ENCODE data around the gene CLUH.

CLUH gene

DNA sequence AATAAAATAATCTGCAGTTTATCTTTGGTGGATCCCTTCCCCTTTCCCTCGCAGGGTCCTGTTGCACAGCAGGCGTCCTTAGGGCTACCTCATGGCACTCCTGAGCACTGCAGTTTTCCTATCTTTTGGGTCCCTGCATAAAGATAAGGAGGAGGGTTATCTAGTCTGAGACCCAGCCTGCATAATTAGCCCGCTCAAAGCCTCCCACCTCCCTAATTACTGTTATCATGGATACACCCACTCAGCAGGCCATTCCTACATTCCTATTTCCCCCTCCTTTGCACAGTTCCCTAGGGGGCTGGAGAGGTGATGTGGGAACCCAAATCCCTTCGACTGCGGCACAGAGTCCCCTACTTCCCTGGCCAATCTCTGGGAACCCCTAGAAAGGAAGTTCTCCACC lies 5.1 kb upstream of the CLUH start:
- no peak for DNase-seq

DNA sequence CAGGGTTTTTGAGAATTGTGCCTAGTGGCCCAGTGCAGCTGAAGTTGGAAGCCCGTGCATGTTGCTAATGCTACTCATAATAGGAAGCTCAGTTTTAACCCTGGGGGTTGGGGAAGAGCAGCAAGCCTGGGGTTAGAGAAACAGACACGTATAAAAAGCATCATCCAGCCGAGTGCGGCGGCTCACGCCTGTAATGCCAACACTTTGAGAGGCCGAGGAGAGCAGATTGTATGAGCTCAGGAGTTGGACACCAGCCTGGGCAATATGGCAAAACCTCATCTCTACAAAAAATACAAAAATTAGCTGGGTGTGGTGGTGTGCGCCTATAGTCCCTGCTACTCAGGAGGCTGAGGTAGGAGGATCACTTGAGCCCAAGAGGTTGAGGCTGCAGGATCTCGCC lies 2.3 kb upstream of the CLUH start:
- DNase-seq: no peak

DNA sequence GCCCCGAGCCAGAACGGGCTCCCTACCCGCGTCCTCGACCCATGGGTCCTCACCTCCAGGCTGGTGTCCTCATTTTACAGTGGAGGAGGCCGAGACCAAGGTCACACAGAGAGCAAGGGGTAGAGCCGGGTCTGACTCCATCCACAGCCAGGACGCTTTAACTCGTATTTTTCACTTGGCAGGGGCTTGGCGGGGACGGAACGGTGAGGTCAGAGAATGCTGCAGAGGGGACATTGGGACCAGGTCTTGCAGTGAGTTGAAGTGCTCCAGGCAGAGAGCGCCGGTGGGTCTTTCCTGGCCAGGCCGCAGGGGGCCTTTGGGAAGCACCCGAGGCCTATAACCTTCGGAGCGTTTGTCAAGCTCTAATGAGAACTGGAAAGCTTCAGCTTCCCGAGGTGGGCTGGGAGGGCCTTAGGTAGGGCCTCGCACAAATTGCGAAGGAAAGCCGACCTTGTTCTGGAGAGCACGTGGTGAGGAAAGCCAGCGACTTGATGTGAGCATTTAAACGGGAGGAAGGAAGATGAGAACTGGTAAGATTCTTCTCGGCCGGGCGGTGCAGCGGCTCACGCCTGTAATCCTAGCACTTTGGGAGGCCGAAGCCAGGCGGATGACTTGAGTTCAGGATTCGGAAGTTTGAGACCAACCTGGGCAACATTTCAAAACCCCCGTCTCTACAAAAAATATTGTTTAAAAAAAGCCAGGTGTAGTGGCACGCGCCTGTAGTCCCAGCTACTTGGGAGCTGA lies 908 bp upstream of the CLUH start:
- DNase-seq: no peak

DNA sequence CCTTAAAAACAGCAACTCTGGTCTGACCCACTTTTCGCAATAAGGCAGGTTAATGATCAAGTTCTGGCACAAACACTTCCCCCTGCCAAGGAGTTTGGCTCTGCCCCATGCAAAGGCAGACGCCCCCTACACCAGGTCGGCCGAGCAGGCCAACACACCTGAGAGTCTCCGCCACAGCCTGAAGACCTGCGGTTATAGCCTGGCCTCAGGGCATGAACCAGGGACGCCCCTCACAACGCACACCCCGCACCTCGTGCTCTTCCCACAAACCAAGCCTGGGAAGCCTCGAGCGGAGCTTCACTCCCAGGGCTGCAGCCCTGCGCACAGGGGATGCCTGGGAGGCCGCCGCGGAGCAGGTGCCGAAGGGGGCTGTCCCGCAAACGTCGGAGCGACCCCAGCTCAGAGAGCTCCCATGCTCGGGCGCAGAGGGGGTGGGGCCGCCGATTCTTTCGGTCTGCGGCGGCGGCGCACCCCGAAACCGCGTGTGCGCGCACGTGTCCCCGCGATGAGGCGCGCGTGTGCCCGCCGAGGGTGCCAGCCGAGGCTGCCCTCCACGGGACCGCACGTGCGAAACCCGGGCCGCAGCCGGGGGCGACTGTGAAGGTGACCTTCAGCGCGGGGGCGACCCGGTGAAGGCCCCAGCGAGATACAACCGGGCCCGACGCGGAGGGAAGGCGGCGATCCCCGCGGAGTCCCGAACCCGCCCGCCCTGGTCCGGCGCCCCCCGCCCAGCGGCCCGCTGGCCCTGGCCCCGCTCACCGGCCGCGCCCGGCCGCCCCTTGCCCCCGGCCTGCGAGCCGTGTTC lies 559 bp downstream of the CLUH start:
- DNase-seq: no peak

DNA sequence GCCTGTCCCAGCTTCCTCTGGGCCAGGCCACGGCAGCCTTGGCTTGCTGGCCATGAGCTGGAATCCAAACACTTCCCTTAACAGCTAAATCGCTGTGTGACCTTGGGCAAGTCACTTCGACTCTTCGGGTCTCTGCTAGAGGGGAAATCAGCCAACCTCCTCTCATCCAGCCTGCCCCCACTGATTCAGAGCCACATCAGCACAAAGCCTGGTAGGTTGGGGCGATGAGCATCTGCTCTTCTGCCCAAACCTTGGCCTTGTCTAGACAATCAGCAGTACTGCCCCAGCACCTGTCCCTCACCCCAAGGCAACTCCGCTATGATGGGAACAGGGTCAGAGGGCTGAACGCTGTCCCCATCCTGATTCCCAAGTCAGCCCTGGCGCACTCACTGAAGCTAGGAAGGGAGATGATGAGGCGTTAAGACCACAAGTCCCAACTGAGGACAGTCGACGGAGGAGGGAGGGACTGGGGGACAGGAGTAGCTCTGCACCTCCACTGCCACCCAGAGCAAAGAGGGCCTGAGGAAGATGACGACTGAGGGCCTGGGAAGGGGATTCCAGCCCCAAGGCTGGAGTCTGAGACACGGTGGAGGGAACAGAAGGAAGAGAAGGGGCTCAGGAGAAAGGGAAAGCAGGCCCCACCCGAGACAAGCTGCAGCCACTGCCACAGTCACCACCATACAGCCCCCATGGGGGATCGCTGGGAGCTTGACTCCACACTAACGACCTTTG lies 1.3 kb downstream of the CLUH start:
- no peak for DNase-seq

GRCh38 chr17:2709183-2709661 lies 2.3 kb downstream of the CLUH start:
- DNase-seq: no peak

DNA sequence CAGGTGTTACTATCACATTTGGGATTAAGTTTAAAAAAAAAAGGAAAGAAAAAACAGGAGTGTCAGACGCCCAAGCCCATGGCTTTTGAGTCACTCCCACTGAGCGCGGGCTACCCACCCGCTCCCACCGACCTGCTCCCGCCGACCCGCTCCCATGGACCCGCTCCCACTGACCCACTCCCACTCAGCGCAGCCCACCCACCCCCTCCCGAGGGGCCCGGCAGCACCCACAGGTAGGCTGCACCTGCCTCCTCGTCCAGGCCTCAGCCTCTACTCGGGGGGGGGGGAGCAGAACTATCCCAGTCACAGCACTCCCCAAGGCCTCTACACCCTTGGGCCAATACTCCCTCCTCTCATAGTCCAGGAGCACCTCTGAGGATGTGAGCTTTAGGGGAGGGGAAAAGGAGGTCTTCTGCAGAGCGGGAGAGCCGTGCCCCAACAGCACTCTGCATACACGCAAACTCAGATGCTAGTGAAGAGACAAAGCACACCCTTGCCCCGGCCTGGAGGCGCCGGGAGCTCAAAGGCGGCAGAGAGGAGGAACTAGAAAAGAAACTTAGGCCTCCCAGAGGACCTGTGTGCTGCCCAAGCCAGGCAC lies 2.9 kb downstream of the CLUH start:
- no peak for DNase-seq

DNA sequence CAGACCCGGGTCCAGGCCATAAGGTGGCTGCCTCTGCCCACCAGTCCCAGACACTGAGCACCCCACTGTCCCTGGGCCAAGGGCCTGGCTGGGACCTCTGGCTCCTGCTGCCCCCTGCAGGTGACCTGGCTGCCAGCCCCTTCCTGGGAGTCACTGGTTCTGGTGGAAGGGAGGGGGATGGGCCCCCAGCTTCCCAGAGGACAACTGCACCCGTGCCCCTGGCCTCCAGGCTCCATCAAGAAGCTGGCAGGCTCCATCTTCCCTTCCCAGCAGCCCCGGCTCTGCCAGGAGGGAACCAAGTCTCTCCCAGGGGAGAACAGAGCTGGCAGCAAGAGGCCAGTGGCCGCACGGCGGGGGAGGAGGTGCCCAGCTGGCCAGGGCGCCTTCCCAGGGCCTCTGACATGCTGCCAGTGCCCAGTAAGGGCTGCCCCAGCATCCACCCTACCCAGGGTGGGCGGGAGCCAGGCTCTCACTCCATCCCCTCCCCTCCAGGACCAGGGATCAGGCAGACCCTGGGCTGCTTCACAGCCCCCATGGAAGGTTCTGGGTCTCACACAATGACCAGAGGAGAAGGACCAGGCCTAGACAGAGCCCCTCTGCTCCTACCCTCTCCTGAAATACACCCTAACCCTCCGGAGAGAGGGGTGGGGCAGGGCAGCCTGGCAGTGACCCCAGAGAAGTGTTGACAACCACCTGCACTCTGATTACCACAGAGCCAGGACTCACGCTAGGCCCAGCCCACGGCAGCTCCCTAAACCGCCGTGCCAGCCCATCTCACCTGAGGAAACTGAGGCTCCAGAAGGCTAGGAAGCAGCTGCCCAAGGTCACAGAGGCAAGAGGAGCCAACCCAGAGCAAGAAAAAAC lies 3.6 kb downstream of the CLUH start:
- DNase-seq: no peak

DNA sequence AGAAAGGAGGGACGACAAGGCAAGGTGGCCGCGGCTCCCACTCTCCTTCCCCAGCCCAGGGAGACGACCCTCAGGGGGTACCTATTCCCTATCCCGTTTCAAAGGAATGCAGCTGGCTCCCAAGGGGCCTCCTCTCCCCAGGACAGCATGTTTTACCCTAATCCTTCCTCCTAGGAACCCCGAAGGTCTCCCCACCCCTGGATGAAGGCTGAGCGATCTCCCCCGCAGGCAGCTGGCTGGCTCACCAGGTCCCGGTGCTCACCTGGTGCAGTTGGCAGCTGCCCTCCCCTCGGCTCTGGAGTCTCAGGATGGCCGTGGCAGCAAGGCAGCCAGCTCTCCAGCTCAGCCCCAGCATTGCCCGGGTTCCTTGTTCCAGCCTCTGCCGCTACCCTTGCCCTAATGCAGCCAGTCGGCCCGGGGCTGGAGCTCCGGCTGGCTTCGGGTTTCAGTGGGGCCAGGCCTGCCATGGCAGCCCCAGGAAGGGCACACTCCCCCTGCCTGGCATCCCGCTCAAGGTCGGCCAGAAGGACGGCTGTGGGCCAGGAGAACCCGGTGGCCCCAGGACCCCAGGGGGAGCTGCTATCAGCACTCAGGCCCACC lies 4.6 kb downstream of the CLUH start:
- no peak for DNase-seq

GRCh38 chr17:2705888-2706795 lies 5.4 kb downstream of the CLUH start:
- DNase-seq: no peak

- no peak for DNase-seq
Measured at GRCh38 chr17:2705263-2705662, 6.3 kb downstream of the CLUH start.

GRCh38 chr17:2704890-2705248 lies 6.7 kb downstream of the CLUH start:
- DNase-seq: no peak

GRCh38 chr17:2704031-2704889 lies 7.3 kb downstream of the CLUH start:
- no peak for DNase-seq

GRCh38 chr17:2703606-2704005 lies 8.0 kb downstream of the CLUH start:
- DNase-seq: no peak

GRCh38 chr17:2703181-2703580 lies 8.4 kb downstream of the CLUH start:
- no peak for DNase-seq

- no peak for DNase-seq
Measured at GRCh38 chr17:2701996-2702741, 9.4 kb downstream of the CLUH start.

DNA sequence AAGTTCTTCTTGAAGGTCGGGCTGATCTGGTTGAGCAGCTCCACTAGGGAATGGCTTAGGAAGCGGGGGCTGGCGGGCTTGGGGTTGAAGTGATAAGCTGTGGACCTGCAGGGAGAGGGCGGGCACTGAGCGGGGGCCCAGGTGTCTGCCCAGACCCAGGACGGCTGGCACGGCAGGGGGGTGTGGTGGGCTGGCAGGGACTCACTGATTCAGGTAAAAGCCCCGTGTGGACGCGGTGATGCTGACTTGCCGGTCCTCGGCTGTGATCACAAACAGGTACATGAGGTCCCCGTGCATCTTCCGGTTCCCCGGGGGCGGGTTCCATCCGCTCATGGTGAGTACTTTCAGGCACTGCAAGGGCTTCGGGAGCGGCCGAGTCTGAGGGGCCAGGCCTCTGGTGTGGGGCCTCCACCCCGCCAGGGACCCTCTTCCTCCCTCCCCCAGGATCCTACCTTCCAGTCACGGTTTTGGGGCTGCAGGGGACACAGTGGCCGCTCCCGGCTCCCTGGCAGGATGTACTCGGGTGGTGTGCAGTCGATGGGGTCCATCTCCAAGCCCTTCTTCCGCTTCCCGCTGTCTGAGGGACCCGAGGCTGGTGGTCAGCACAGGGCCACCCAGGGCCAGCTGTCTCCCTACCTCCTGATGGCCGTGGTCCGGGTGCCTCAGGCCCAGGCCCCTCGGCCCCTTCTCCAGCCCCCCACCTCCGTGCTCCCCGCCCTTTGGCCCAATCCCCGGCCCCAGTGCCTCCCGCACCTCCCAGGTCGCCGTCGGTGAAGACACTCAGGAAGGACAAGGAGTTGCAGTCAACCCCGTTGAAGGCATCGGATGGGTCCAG lies 10.2 kb downstream of the CLUH start:
- DNase-seq: no peak
